K562 (cell line): Measurements from ENCODE around the gene TMIGD1. TPM values are rescaled to one million over a fixed set of nuclear protein-coding genes. Genes with fewer than 3 reads are reported as not detected.

ENCODE experiments used
- ATAC-seq: fragments of 200-7000 bp; cut with Tn5 transposase; 3 replicates; pipeline ENCODE4 v1.9.1; 2020; ENCODE audit warnings: moderate library complexity
- BruUV-seq: library from RNA; stranded (reverse); fragments of 400-500 nt; replicated peaks from 2 replicates; lab custom pipeline; 2021; lab: Mats Ljungman, UMichigan
- CTCF ChIA-PET: fragments of 300-600 bp; formaldehyde crosslinking; extraction: SDS; loops from one replicate; lab custom pipeline; 2021; ENCODE audit warnings: low intra/inter-chr PET ratio; lab: Yijun Ruan, JAX
- POLR2A ChIA-PET: fragments of 300-600, 350-650 bp; sonication (Branson Sonifier 250); formaldehyde crosslinking; extraction: SDS; loops from one replicate; lab custom pipeline; 2021; ENCODE audit warnings: antibody characterized with exemption, inconsistent platforms; lab: Yijun Ruan, JAX
- DNase-seq, 4 experiments: peaks; one replicate each; pipeline versions ENCODE4 v3.0.0 to v3.0.0-alpha.2; 2011 to 2018; ENCODE audit warnings: low spot score in 3 of 4, mixed read lengths in 3 of 4; ENCODE audit errors: extremely low read depth in 1 of 4
- FAIRE-seq: peaks from 2 replicates; lab custom pipeline; 2011; peaks lifted over from hg19 to GRCh38; lab: Jason Lieb, UNC
- H2AFZ ChIP-seq: 2 replicates; pipeline ENCODE4 v1.6.0; 2011; ENCODE audit warnings: low read depth, low read length, control low read depth, inconsistent platforms
- H3K27ac ChIP-seq: fragments of 200-600 bp; 3 replicates; pipeline ENCODE4 v1.8.0; 2011; ENCODE audit warnings: low read depth, mild to moderate bottlenecking, control low read depth, inconsistent platforms, low read length, moderate library complexity, mixed read lengths; ENCODE audit errors: extremely low read depth
- H3K27me3 ChIP-seq, 2 experiments: fragments of 300-600 bp in 1 of 2; 2 replicates in 1 of 2; 3 replicates in 1 of 2; pipeline versions ENCODE4 v1.6.0 to v1.8.0; 2011; ENCODE audit warnings: inconsistent platforms in 2 of 2, low read length in 2 of 2, mild to moderate bottlenecking in 1 of 2, mixed read lengths in 1 of 2, moderate library complexity in 1 of 2; ENCODE audit not compliant: control insufficient read depth in 2 of 2, insufficient read depth in 2 of 2
- H3K36me3 ChIP-seq: fragments of 300-600 bp; 3 replicates; pipeline ENCODE4 v1.8.0; 2011; ENCODE audit warnings: mild to moderate bottlenecking, low read length, inconsistent platforms; ENCODE audit not compliant: control insufficient read depth, insufficient read depth
- H3K4me1 ChIP-seq, 2 experiments: fragments of 200-600 bp in 1 of 2; replicated peaks in 1 of 2; 2 replicates in 1 of 2; 3 replicates in 1 of 2; pipeline versions ENCODE4 v1.5.1 to v1.8.0; 2011; ENCODE audit warnings: inconsistent platforms in 2 of 2, low read length in 2 of 2, mild to moderate bottlenecking in 1 of 2, mixed read lengths in 1 of 2, moderate library complexity in 1 of 2; ENCODE audit not compliant: control insufficient read depth in 2 of 2, insufficient read depth in 2 of 2
- H3K4me2 ChIP-seq: 2 replicates; pipeline ENCODE4 v1.6.1; 2011; ENCODE audit warnings: low read length, control low read depth, inconsistent platforms, mixed read lengths; ENCODE audit not compliant: insufficient read depth
- H3K4me3 ChIP-seq: fragments of 200-600 bp; sonication (generic), shearing (Covaris generic); 2 replicates; pipeline ENCODE4 v1.5.1; 2016; ENCODE audit warnings: control low read depth, inconsistent platforms
- H3K79me2 ChIP-seq: fragments of 200-600 bp; 3 replicates; pipeline ENCODE4 v1.8.0; 2011; ENCODE audit warnings: low read length, inconsistent platforms; ENCODE audit not compliant: control insufficient read depth, insufficient read depth
- H3K9ac ChIP-seq, 2 experiments: 2 replicates each; pipeline versions ENCODE4 v1.6.0 to v1.6.1; 2011; ENCODE audit warnings: low read depth in 2 of 2, low read length in 2 of 2, control low read depth in 1 of 2, inconsistent platforms in 1 of 2, mild to moderate bottlenecking in 1 of 2, mixed read lengths in 1 of 2; ENCODE audit not compliant: insufficient read depth in 1 of 2
- H3K9me1 ChIP-seq: one replicate; pipeline ENCODE4 v1.6.0; 2011; ENCODE audit warnings: inconsistent platforms, mild to moderate bottlenecking, low read length, moderate library complexity; ENCODE audit not compliant: control insufficient read depth, insufficient read depth
- H3K9me3 ChIP-seq: replicated peaks from 2 replicates; pipeline ENCODE4 v1.5.1; 2011; ENCODE audit warnings: low read depth, low read length, inconsistent platforms; ENCODE audit not compliant: control insufficient read depth, insufficient read depth
- H4K20me1 ChIP-seq: replicated peaks from 2 replicates; pipeline ENCODE4 v1.6.1; 2011; ENCODE audit warnings: low read length, inconsistent platforms, mixed read lengths; ENCODE audit not compliant: control insufficient read depth, insufficient read depth
- ARNT ChIP-seq, 2 experiments: fragments of 450-650 bp; IDR thresholded peaks; 2 replicates each; pipeline ENCODE4 v1.6.1; 2016; ENCODE audit warnings: mild to moderate bottlenecking in 1 of 2
- BCL6 ChIP-seq: fragments of 250-450 bp; sonication (Bioruptor Pico); IDR thresholded peaks from 2 replicates; pipeline ENCODE4 v1.4.0; 2020
- BHLHE40 ChIP-seq: IDR thresholded peaks from 2 replicates; pipeline ENCODE4 v1.6.1; 2011; ENCODE audit warnings: low read length, improper control_type of control experiment
- KAT7 ChIP-seq: sonication (generic); formaldehyde crosslinking; IDR thresholded peaks from 2 replicates; pipeline ENCODE4 v1.8.0; 2022; ENCODE audit warnings: missing genetic modification reagents, mild to moderate bottlenecking, borderline replicate concordance
- MAFK ChIP-seq: IDR thresholded peaks from 2 replicates; pipeline ENCODE4 v1.6.1; 2011; ENCODE audit warnings: low read length, improper control_type of control experiment
- NFE2L1 ChIP-seq: fragments of 450-650 bp; IDR thresholded peaks from 2 replicates; pipeline ENCODE4 v1.6.1; 2016; ENCODE audit warnings: missing genetic modification characterization, low read depth, mild to moderate bottlenecking, missing compliant biosample characterization, moderate library complexity, borderline replicate concordance
- PRMT5 ChIP-seq: sonication (generic); formaldehyde crosslinking; IDR thresholded peaks from 2 replicates; pipeline ENCODE4 v1.5.0; 2020; ENCODE audit warnings: missing genetic modification reagents
- RFX1 ChIP-seq: fragments of 450-650 bp; IDR thresholded peaks from 2 replicates; pipeline ENCODE4 v1.6.1; 2016; ENCODE audit warnings: mild to moderate bottlenecking, moderate library complexity
- SRSF9 ChIP-seq: fragments of 200-400 bp; formaldehyde crosslinking; IDR thresholded peaks from 2 replicates; pipeline ENCODE4 v1.6.1; 2017; ENCODE audit warnings: low read depth, low read length, borderline replicate concordance
- STAT5B ChIP-seq: fragments of 250-450 bp; sonication (Bioruptor Pico); IDR thresholded peaks from 2 replicates; pipeline ENCODE4 v1.8.0; 2021; ENCODE audit warnings: mild to moderate bottlenecking, inconsistent platforms
- ZNF165 ChIP-seq: fragments of 250-450 bp; sonication (Bioruptor Pico); IDR thresholded peaks from 2 replicates; pipeline ENCODE4 v1.4.0; 2020; ENCODE audit warnings: borderline replicate concordance
- ZNF696 ChIP-seq: fragments of 250-450 bp; sonication (Bioruptor Pico); conservative IDR thresholded peaks from 2 replicates; pipeline ENCODE4 v1.4.0; 2020; ENCODE audit warnings: mild to moderate bottlenecking, moderate library complexity
- ZSCAN32 ChIP-seq: fragments of 450-650 bp; formaldehyde crosslinking; IDR thresholded peaks from 2 replicates; pipeline ENCODE4 v1.4.0; 2020; ENCODE audit warnings: mild to moderate bottlenecking, moderate library complexity
- WGBS: fragments of 100-300 bp; shearing (Covaris generic); methylation state at CpG from one replicate; pipeline ENCODE4 v1.1.6; 2016; ENCODE audit warnings: low coverage, mixed read lengths; ENCODE audit not compliant: insufficient coverage; ENCODE audit errors: missing lambda C conversion rate; 5-methylcytosine and 5-hydroxymethylcytosine counted together
- in situ Hi-C: fragments of 300-500 bp; cut with MboI; formaldehyde crosslinking; loops from 4 replicates; pipeline ENCODE4 v1.15.0; 2018; ENCODE audit warnings: inconsistent platforms, mixed read lengths
- intact Hi-C: fragments of 100-400 bp; cut with micrococcal nuclease; formaldehyde crosslinking; loops from 2 replicates; pipeline ENCODE4 v1.14.2; 2022
- polyA plus RNA-seq, 8 experiments: library from polyadenylated mRNA; depleted of rRNA in 4 of 8; stranded (reverse) in 5 of 8; unstranded in 3 of 8; fragments of >200 nt; fragmentation: Nextera tagmentation in 2 of 8; fragmentation: Illumina TruSeq in 1 of 8; extraction: Ambion mirVana in 2 of 8; extraction: Trizol in 1 of 8; gene quantifications; 2 replicates each; pipeline versions ENCODE4 v1.2.1 to v1.2.3, GENCODE V29; 2011 to 2014; ENCODE audit warnings: inconsistent platforms in 1 of 8, missing spikeins in 1 of 8
- total RNA-seq, 7 experiments: library from RNA; depleted of rRNA in 6 of 7; stranded (reverse); fragments of >200 nt in 6 of 7; fragmentation: Illumina TruSeq in 2 of 7; extraction: Trizol in 2 of 7; gene quantifications; 2 replicates each; pipeline versions ENCODE4 v1.2.1 to v1.2.3, GENCODE V29; 2011 to 2021; ENCODE audit warnings: low replicate concordance in 1 of 7
- TF ChIP-seq, protein P1 (sequence below): fragments of 450-650 bp; formaldehyde crosslinking; IDR thresholded peaks from 2 replicates; pipeline ENCODE4 v1.4.0; 2020; ENCODE audit warnings: mild to moderate bottlenecking, moderate library complexity
- TF ChIP-seq, protein P2 (sequence below): fragments of 450-650 bp; IDR thresholded peaks from 2 replicates; pipeline ENCODE4 v1.7.1; 2018; ENCODE audit warnings: mild to moderate bottlenecking, low read depth; ENCODE audit not compliant: partially characterized antibody
- TF ChIP-seq, protein P3 (sequence below): fragments of 450-650 bp; IDR thresholded peaks from 2 replicates; pipeline ENCODE4 v1.6.1; 2017; ENCODE audit warnings: mild to moderate bottlenecking, moderate library complexity
- TF ChIP-seq, protein P4 (sequence below), 2 experiments: fragments of 450-650 bp in 1 of 2; sonication (generic) in 1 of 2; formaldehyde crosslinking; conservative IDR thresholded peaks; 2 replicates each; pipeline versions ENCODE4 v1.4.0 to v1.8.1; 2020 to 2022; ENCODE audit warnings: mild to moderate bottlenecking in 1 of 2, missing genetic modification reagents in 1 of 2

TMIGD1 gene
- total and polyA plus RNA-seq, 9 of the 15 experiments (the other 6 are each of a cell fraction or from before 2014, with no cell fraction given) = not detected

DNA sequence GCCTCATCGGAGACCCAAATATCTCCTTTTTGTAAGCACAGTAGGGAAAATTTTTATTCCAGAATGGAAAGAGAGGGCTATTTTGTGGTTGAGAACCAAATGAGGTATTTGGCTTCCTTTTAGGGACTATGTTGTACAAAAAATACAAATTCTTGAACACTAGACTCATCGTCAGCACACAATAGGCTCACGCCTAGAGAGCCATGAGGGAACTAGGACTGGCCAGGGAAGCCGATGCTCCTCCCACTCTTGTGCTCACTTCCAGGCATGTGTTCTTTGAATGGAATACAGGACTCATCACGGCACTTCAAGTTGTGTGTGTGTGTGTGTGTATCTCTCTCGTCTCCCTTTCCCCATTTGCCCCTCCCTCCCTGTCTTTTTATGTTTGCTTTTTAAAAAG, 24.3 kb downstream of the TMIGD1 start:
- Histone ChIP-seq H2AFZ (peak overlapping the region; percentile 27; the same call in 1 of the 2 replicates), H3K9me3 (no peaks in the 10 kb centered on the region), H3K27me3 (no peaks in the 10 kb centered on the region), H3K27ac (no peak overlapping the region), H3K4me3 (no peak overlapping the region), H3K4me2 (no peak overlapping the region), H3K9me1 (no peaks in the 10 kb centered on the region), H4K20me1 (no peaks in the 10 kb centered on the region), H3K9ac (no peak overlapping the region), H3K4me1 (no peaks in the 10 kb centered on the region), H3K36me3 (no peaks in the 10 kb centered on the region), H3K79me2 (no peaks in the 10 kb centered on the region)
- FAIRE-seq = no peak
- POLR2A ChIA-PET = interaction anchor here (0.6 kb wide), 1 partner anchor 12 kb away, joined by 3 read pairs; no protein-coding TSS in a partner anchor
- intact Hi-C loops (no loop called here), in situ Hi-C loops (no loop called here)
- 66% methylated on average over 5 of the region's 6 CpGs for WGBS
- no peak for ATAC-seq
- TF ChIP-seq ZNF696 (CRISPR knock-in tag) (no peak), ZNF165 (CRISPR knock-in tag) (no peak), BCL6 (CRISPR knock-in tag) (no peak), BHLHE40 (no peak), KAT7 (CRISPR knock-in tag) (no peak), RFX1 (no peak), MAFK (no peak), STAT5B (no peak), PRMT5 (CRISPR knock-in tag) (no peak), ARNT (IDR thresholded peaks at IDR 0.05) (no peak), NFE2L1 (tag) (no peak), SRSF9 (no peak), ZSCAN32 (CRISPR knock-in tag) (no peak)
- TF ChIP-seq, protein P1, sequence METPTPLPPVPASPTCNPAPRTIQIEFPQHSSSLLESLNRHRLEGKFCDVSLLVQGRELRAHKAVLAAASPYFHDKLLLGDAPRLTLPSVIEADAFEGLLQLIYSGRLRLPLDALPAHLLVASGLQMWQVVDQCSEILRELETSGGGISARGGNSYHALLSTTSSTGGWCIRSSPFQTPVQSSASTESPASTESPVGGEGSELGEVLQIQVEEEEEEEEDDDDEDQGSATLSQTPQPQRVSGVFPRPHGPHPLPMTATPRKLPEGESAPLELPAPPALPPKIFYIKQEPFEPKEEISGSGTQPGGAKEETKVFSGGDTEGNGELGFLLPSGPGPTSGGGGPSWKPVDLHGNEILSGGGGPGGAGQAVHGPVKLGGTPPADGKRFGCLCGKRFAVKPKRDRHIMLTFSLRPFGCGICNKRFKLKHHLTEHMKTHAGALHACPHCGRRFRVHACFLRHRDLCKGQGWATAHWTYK (CRISPR knock-in tag) = no peak
- TF ChIP-seq, protein P2, sequence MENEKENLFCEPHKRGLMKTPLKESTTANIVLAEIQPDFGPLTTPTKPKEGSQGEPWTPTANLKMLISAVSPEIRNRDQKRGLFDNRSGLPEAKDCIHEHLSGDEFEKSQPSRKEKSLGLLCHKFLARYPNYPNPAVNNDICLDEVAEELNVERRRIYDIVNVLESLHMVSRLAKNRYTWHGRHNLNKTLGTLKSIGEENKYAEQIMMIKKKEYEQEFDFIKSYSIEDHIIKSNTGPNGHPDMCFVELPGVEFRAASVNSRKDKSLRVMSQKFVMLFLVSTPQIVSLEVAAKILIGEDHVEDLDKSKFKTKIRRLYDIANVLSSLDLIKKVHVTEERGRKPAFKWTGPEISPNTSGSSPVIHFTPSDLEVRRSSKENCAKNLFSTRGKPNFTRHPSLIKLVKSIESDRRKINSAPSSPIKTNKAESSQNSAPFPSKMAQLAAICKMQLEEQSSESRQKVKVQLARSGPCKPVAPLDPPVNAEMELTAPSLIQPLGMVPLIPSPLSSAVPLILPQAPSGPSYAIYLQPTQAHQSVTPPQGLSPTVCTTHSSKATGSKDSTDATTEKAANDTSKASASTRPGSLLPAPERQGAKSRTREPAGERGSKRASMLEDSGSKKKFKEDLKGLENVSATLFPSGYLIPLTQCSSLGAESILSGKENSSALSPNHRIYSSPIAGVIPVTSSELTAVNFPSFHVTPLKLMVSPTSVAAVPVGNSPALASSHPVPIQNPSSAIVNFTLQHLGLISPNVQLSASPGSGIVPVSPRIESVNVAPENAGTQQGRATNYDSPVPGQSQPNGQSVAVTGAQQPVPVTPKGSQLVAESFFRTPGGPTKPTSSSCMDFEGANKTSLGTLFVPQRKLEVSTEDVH = no peak
- TF ChIP-seq, protein P3, sequence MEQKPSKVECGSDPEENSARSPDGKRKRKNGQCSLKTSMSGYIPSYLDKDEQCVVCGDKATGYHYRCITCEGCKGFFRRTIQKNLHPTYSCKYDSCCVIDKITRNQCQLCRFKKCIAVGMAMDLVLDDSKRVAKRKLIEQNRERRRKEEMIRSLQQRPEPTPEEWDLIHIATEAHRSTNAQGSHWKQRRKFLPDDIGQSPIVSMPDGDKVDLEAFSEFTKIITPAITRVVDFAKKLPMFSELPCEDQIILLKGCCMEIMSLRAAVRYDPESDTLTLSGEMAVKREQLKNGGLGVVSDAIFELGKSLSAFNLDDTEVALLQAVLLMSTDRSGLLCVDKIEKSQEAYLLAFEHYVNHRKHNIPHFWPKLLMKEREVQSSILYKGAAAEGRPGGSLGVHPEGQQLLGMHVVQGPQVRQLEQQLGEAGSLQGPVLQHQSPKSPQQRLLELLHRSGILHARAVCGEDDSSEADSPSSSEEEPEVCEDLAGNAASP = no peak
- TF ChIP-seq, protein P4, sequence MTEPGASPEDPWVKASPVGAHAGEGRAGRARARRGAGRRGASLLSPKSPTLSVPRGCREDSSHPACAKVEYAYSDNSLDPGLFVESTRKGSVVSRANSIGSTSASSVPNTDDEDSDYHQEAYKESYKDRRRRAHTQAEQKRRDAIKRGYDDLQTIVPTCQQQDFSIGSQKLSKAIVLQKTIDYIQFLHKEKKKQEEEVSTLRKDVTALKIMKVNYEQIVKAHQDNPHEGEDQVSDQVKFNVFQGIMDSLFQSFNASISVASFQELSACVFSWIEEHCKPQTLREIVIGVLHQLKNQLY (CRISPR knock-in tag; conservative IDR thresholded peaks at IDR 0.05) = no peak
- no TSS peak for BruUV-seq
- CTCF ChIA-PET = no interaction called here
- no peak for DNase-seq
